K562 (cell line): ENCODE measurements around the gene DEFB127. TPM values are rescaled to one million over a fixed set of nuclear protein-coding genes. Genes with fewer than 3 reads are reported as not detected.

Experiments
- ATAC-seq: fragments of 200-7000 bp; cut with Tn5 transposase; 3 replicates; pipeline ENCODE4 v1.9.1; 2020; ENCODE audit warnings: moderate library complexity
- BruUV-seq: library from RNA; stranded (reverse); fragments of 400-500 nt; replicated peaks from 2 replicates; lab custom pipeline; 2021; lab: Mats Ljungman, UMichigan
- CTCF ChIA-PET: fragments of 300-600 bp; formaldehyde crosslinking; extraction: SDS; loops from one replicate; lab custom pipeline; 2021; ENCODE audit warnings: low intra/inter-chr PET ratio; lab: Yijun Ruan, JAX
- POLR2A ChIA-PET: fragments of 300-600, 350-650 bp; sonication (Branson Sonifier 250); formaldehyde crosslinking; extraction: SDS; loops from one replicate; lab custom pipeline; 2021; ENCODE audit warnings: antibody characterized with exemption, inconsistent platforms; lab: Yijun Ruan, JAX
- DNase-seq, 4 experiments: peaks; one replicate each; pipeline versions ENCODE4 v3.0.0 to v3.0.0-alpha.2; 2011 to 2018; ENCODE audit warnings: low spot score in 3 of 4, mixed read lengths in 3 of 4; ENCODE audit errors: extremely low read depth in 1 of 4
- FAIRE-seq: peaks from 2 replicates; lab custom pipeline; 2011; peaks lifted over from hg19 to GRCh38; lab: Jason Lieb, UNC
- H2AFZ ChIP-seq: 2 replicates; pipeline ENCODE4 v1.6.0; 2011; ENCODE audit warnings: low read depth, low read length, control low read depth, inconsistent platforms
- H3K27ac ChIP-seq: fragments of 200-600 bp; 3 replicates; pipeline ENCODE4 v1.8.0; 2011; ENCODE audit warnings: low read depth, mild to moderate bottlenecking, control low read depth, inconsistent platforms, low read length, moderate library complexity, mixed read lengths; ENCODE audit errors: extremely low read depth
- H3K27me3 ChIP-seq, 2 experiments: fragments of 300-600 bp in 1 of 2; 2 replicates in 1 of 2; 3 replicates in 1 of 2; pipeline versions ENCODE4 v1.6.0 to v1.8.0; 2011; ENCODE audit warnings: inconsistent platforms in 2 of 2, low read length in 2 of 2, mild to moderate bottlenecking in 1 of 2, mixed read lengths in 1 of 2, moderate library complexity in 1 of 2; ENCODE audit not compliant: control insufficient read depth in 2 of 2, insufficient read depth in 2 of 2
- H3K36me3 ChIP-seq: fragments of 300-600 bp; 3 replicates; pipeline ENCODE4 v1.8.0; 2011; ENCODE audit warnings: mild to moderate bottlenecking, low read length, inconsistent platforms; ENCODE audit not compliant: control insufficient read depth, insufficient read depth
- H3K4me1 ChIP-seq, 2 experiments: fragments of 200-600 bp in 1 of 2; replicated peaks in 1 of 2; 2 replicates in 1 of 2; 3 replicates in 1 of 2; pipeline versions ENCODE4 v1.5.1 to v1.8.0; 2011; ENCODE audit warnings: inconsistent platforms in 2 of 2, low read length in 2 of 2, mild to moderate bottlenecking in 1 of 2, mixed read lengths in 1 of 2, moderate library complexity in 1 of 2; ENCODE audit not compliant: control insufficient read depth in 2 of 2, insufficient read depth in 2 of 2
- H3K4me2 ChIP-seq: 2 replicates; pipeline ENCODE4 v1.6.1; 2011; ENCODE audit warnings: low read length, control low read depth, inconsistent platforms, mixed read lengths; ENCODE audit not compliant: insufficient read depth
- H3K4me3 ChIP-seq: fragments of 200-600 bp; sonication (generic), shearing (Covaris generic); 2 replicates; pipeline ENCODE4 v1.5.1; 2016; ENCODE audit warnings: control low read depth, inconsistent platforms
- H3K79me2 ChIP-seq: fragments of 200-600 bp; 3 replicates; pipeline ENCODE4 v1.8.0; 2011; ENCODE audit warnings: low read length, inconsistent platforms; ENCODE audit not compliant: control insufficient read depth, insufficient read depth
- H3K9ac ChIP-seq, 2 experiments: 2 replicates each; pipeline versions ENCODE4 v1.6.0 to v1.6.1; 2011; ENCODE audit warnings: low read depth in 2 of 2, low read length in 2 of 2, control low read depth in 1 of 2, inconsistent platforms in 1 of 2, mild to moderate bottlenecking in 1 of 2, mixed read lengths in 1 of 2; ENCODE audit not compliant: insufficient read depth in 1 of 2
- H3K9me1 ChIP-seq: one replicate; pipeline ENCODE4 v1.6.0; 2011; ENCODE audit warnings: inconsistent platforms, mild to moderate bottlenecking, low read length, moderate library complexity; ENCODE audit not compliant: control insufficient read depth, insufficient read depth
- H3K9me3 ChIP-seq: replicated peaks from 2 replicates; pipeline ENCODE4 v1.5.1; 2011; ENCODE audit warnings: low read depth, low read length, inconsistent platforms; ENCODE audit not compliant: control insufficient read depth, insufficient read depth
- H4K20me1 ChIP-seq: replicated peaks from 2 replicates; pipeline ENCODE4 v1.6.1; 2011; ENCODE audit warnings: low read length, inconsistent platforms, mixed read lengths; ENCODE audit not compliant: control insufficient read depth, insufficient read depth
- CCNT2 ChIP-seq: IDR thresholded peaks from 2 replicates; pipeline ENCODE4 v1.6.1; 2011; ENCODE audit warnings: borderline replicate concordance, low read depth, mild to moderate bottlenecking, moderate library complexity, mixed read lengths, low read length; ENCODE audit not compliant: insufficient read length; ENCODE audit errors: extremely low read depth
- GABPB2 ChIP-seq: fragments of 250-450 bp; sonication (Bioruptor Pico); conservative IDR thresholded peaks from 2 replicates; pipeline ENCODE4 v1.5.1; 2021; ENCODE audit warnings: mild to moderate bottlenecking
- RBM25 ChIP-seq: fragments of 200-400 bp; formaldehyde crosslinking; IDR thresholded peaks from 2 replicates; pipeline ENCODE4 v1.6.1; 2018; ENCODE audit warnings: low read length, low read depth, moderate library complexity; ENCODE audit not compliant: severe bottlenecking
- SMARCA5 ChIP-seq: fragments of 450-650 bp; IDR thresholded peaks from 2 replicates; pipeline ENCODE4 v1.6.1; 2016
- ZNF146 ChIP-seq: IDR thresholded peaks from one replicate; pipeline ENCODE4 v1.6.1; 2018; ENCODE audit warnings: missing compliant biosample characterization; ENCODE audit not compliant: unreplicated experiment
- ZNF398 ChIP-seq: fragments of 250-450 bp; sonication (Bioruptor Pico); IDR thresholded peaks from 2 replicates; pipeline ENCODE4 v1.8.0; 2021; ENCODE audit warnings: moderate library complexity, mild to moderate bottlenecking, inconsistent platforms
- WGBS: fragments of 100-300 bp; shearing (Covaris generic); methylation state at CpG from one replicate; pipeline ENCODE4 v1.1.6; 2016; ENCODE audit warnings: low coverage, mixed read lengths; ENCODE audit not compliant: insufficient coverage; ENCODE audit errors: missing lambda C conversion rate; 5-methylcytosine and 5-hydroxymethylcytosine counted together
- in situ Hi-C: fragments of 300-500 bp; cut with MboI; formaldehyde crosslinking; loops from 4 replicates; pipeline ENCODE4 v1.15.0; 2018; ENCODE audit warnings: inconsistent platforms, mixed read lengths
- intact Hi-C: fragments of 100-400 bp; cut with micrococcal nuclease; formaldehyde crosslinking; loops from 2 replicates; pipeline ENCODE4 v1.14.2; 2022
- polyA plus RNA-seq, 8 experiments: library from polyadenylated mRNA; depleted of rRNA in 4 of 8; stranded (reverse) in 5 of 8; unstranded in 3 of 8; fragments of >200 nt; fragmentation: Nextera tagmentation in 2 of 8; fragmentation: Illumina TruSeq in 1 of 8; extraction: Ambion mirVana in 2 of 8; extraction: Trizol in 1 of 8; gene quantifications; 2 replicates each; pipeline versions ENCODE4 v1.2.1 to v1.2.3, GENCODE V29; 2011 to 2014; ENCODE audit warnings: inconsistent platforms in 1 of 8, missing spikeins in 1 of 8
- total RNA-seq, 7 experiments: library from RNA; depleted of rRNA in 6 of 7; stranded (reverse); fragments of >200 nt in 6 of 7; fragmentation: Illumina TruSeq in 2 of 7; extraction: Trizol in 2 of 7; gene quantifications; 2 replicates each; pipeline versions ENCODE4 v1.2.1 to v1.2.3, GENCODE V29; 2011 to 2021; ENCODE audit warnings: low replicate concordance in 1 of 7

Gene DEFB127
- total and polyA plus RNA-seq, 9 of the 15 experiments (the other 6 are each of a cell fraction or from before 2014, with no cell fraction given), result not detected

GRCh38 chr20:189611-190010, 32.4 kb downstream of the DEFB127 start, which contains the start of gene DEFB128:
Gene DEFB128 (minus strand): TSS chr20:189711. CDS start chr20:189623, 88 bp downstream.
- H3K4me1 ChIP-seq, result no peaks in the 10 kb centered on the region
- no peaks in the 10 kb centered on the region for H3K79me2 ChIP-seq
- H3K9ac ChIP-seq, result no peak within 1 kb of the TSS
- H3K36me3 ChIP-seq, result no peaks in the 10 kb centered on the region
- no peaks in the 10 kb centered on the region for H3K9me1 ChIP-seq
- ChIA-PET CTCF (no interaction called here), POLR2A (interaction anchor here (1.2 kb wide), 1 partner anchor 26 kb away, joined by 3 read pairs; no protein-coding TSS in a partner anchor)
- WGBS, result 6% methylated on average over 4 of the region's 7 CpGs
- H2AFZ ChIP-seq, result no peak within 1 kb of the TSS
- no peak for DNase-seq
- no peaks in the 10 kb centered on the region for H3K9me3 ChIP-seq
- FAIRE-seq, result no peak
- ATAC-seq, result no peak
- no peak within 1 kb of the TSS for H3K4me3 ChIP-seq
- no peaks in the 10 kb centered on the region for H4K20me1 ChIP-seq
- H3K4me2 ChIP-seq, result no peak within 1 kb of the TSS
- no TSS peak for BruUV-seq
- H3K27ac ChIP-seq, result no peak within 1 kb of the TSS
- TF ChIP-seq CCNT2 (no peak), GABPB2 (CRISPR knock-in tag) (no peak)
- intact Hi-C loops, result no loop called here
- H3K27me3 ChIP-seq, result no peaks in the 10 kb centered on the region; a peak in 2 of 5 replicates
- in situ Hi-C loops, result no loop called here

- FAIRE-seq (no peak), ATAC-seq (no peak), DNase-seq (no peak)
- Histone ChIP-seq H3K9ac (no peak overlapping the region), H3K79me2 (no peaks in the 10 kb centered on the region), H3K4me1 (no peaks in the 10 kb centered on the region), H4K20me1 (no peaks in the 10 kb centered on the region), H3K9me1 (no peaks in the 10 kb centered on the region), H3K36me3 (no peaks in the 10 kb centered on the region), H2AFZ (no peak overlapping the region), H3K4me3 (no peak overlapping the region), H3K27ac (no peak overlapping the region), H3K4me2 (no peak overlapping the region), H3K27me3 (peaks cover 2 to 10% of the 10 kb centered on the region in 2 experiments; a peak in 3 of 5 replicates), H3K9me3 (no peaks in the 10 kb centered on the region)
- CTCF ChIA-PET, result no interaction called here
- POLR2A ChIA-PET, result no interaction called here
- TF ChIP-seq ZNF398 (CRISPR knock-in tag) (no peak), SMARCA5 (no peak), ZNF146 (CRISPR knock-in tag) (peak; percentile 71), RBM25 (peak; percentile 50)
- intact Hi-C loops (no loop called here), in situ Hi-C loops (no loop called here)
- BruUV-seq, result no TSS peak
- WGBS, result 23% methylated on average over 1 of the region's 1 CpG
These were observed 41.0 kb downstream of the DEFB127 start for GRCh38 chr20:198225-198624.
